Liver (tissue), 9 donors: ENCODE results near the gene REXO1. TPM values are rescaled to one million over a fixed set of nuclear protein-coding genes. Genes with fewer than 3 reads are reported as not detected.

Experiments
- DNase-seq: peaks from one replicate; pipeline ENCODE4 v3.0.0-alpha.2; 2017; ENCODE audit warnings: low spot score
- H3K27ac ChIP-seq, 2 donors: one replicate each; pipeline ENCODE4 v1.7.0; 2013; ENCODE audit warnings: inconsistent platforms in 2 of 2, low read length in 2 of 2, control low read depth in 1 of 2, low read depth in 1 of 2, mild to moderate bottlenecking in 1 of 2
- H3K27me3 ChIP-seq, 4 donors: one replicate each; pipeline versions ENCODE4 v1.6.1 to v1.7.0; 2013; ENCODE audit warnings: low read length in 3 of 4, inconsistent platforms in 1 of 4, mild to moderate bottlenecking in 1 of 4, moderate library complexity in 1 of 4; ENCODE audit not compliant: control insufficient read depth in 4 of 4, insufficient read depth in 4 of 4
- H3K36me3 ChIP-seq, 4 donors: one replicate each; pipeline versions ENCODE4 v1.6.1 to v1.7.0; 2013; ENCODE audit warnings: low read length in 3 of 4, mild to moderate bottlenecking in 3 of 4, low read depth in 1 of 4, moderate library complexity in 1 of 4; ENCODE audit not compliant: control insufficient read depth in 4 of 4, insufficient read depth in 3 of 4
- H3K4me1 ChIP-seq, 4 donors: one replicate each; pipeline versions ENCODE4 v1.6.1 to v1.7.0; 2013; ENCODE audit warnings: low read length in 3 of 4, mild to moderate bottlenecking in 3 of 4, moderate library complexity in 1 of 4; ENCODE audit not compliant: control insufficient read depth in 4 of 4, insufficient read depth in 4 of 4
- H3K4me3 ChIP-seq, 3 donors: one replicate each; pipeline versions ENCODE4 v1.6.1 to v1.7.0; 2013; ENCODE audit warnings: low read length in 3 of 3, control low read depth in 1 of 3, low read depth in 1 of 3, mild to moderate bottlenecking in 1 of 3
- H3K9ac ChIP-seq, 2 donors: one replicate each; pipeline ENCODE4 v1.7.0; 2013; ENCODE audit warnings: low read length in 2 of 2, mild to moderate bottlenecking in 2 of 2, moderate library complexity in 2 of 2, control low read depth in 1 of 2, low read depth in 1 of 2
- H3K9me3 ChIP-seq, 4 donors: one replicate each; pipeline versions ENCODE4 v1.6.1 to v1.7.0; 2013; ENCODE audit warnings: low read length in 3 of 4; ENCODE audit not compliant: control insufficient read depth in 4 of 4
- ATF3 ChIP-seq: IDR thresholded peaks from 2 replicates; pipeline ENCODE4 v1.6.1; 2016; ENCODE audit warnings: antibody characterized with exemption
- CTCF ChIP-seq: fragments of 150-350 bp; IDR thresholded peaks from 2 replicates; pipeline ENCODE4 v1.5.1; 2017; ENCODE audit warnings: improper control_type of control experiment, low read depth, low read length; ENCODE audit not compliant: missing input control
- EGR1 ChIP-seq, 2 donors: IDR thresholded peaks; 2 replicates each; pipeline ENCODE4 v1.6.1; 2016 to 2018; ENCODE audit warnings: antibody characterized with exemption in 2 of 2, low read depth in 2 of 2
- FOXA1 ChIP-seq: IDR thresholded peaks from 2 replicates; pipeline ENCODE4 v1.6.1; 2016; ENCODE audit warnings: antibody characterized with exemption
- FOXA2 ChIP-seq: IDR thresholded peaks from 2 replicates; pipeline ENCODE4 v1.6.1; 2016; ENCODE audit warnings: antibody characterized with exemption
- GABPA ChIP-seq, 2 donors: IDR thresholded peaks in 1 of 2; conservative IDR thresholded peaks in 1 of 2; 2 replicates each; pipeline ENCODE4 v1.6.1; 2016; ENCODE audit warnings: antibody characterized with exemption in 2 of 2, mild to moderate bottlenecking in 1 of 2, moderate library complexity in 1 of 2
- HNF4A ChIP-seq, 2 donors: conservative IDR thresholded peaks; 2 replicates each; pipeline ENCODE4 v1.6.1; 2016; ENCODE audit warnings: antibody characterized with exemption in 2 of 2, mild to moderate bottlenecking in 2 of 2
- HNF4G ChIP-seq: IDR thresholded peaks from 2 replicates; pipeline ENCODE4 v1.6.1; 2016; ENCODE audit warnings: antibody characterized with exemption
- JUND ChIP-seq, 2 donors: IDR thresholded peaks; 2 replicates each; pipeline ENCODE4 v1.6.1; 2016; ENCODE audit warnings: antibody characterized with exemption in 2 of 2
- MAX ChIP-seq: IDR thresholded peaks from 2 replicates; pipeline ENCODE4 v1.6.1; 2016; ENCODE audit warnings: antibody characterized with exemption
- NR2F2 ChIP-seq: IDR thresholded peaks from 2 replicates; pipeline ENCODE4 v1.6.1; 2016; ENCODE audit warnings: antibody characterized with exemption
- RAD21 ChIP-seq, 2 donors: IDR thresholded peaks; 2 replicates each; pipeline ENCODE4 v1.6.1; 2016; ENCODE audit warnings: antibody characterized with exemption in 2 of 2, mild to moderate bottlenecking in 2 of 2
- REST ChIP-seq: IDR thresholded peaks from 2 replicates; pipeline ENCODE4 v1.6.1; 2016; ENCODE audit warnings: antibody characterized with exemption, mild to moderate bottlenecking
- RXRA ChIP-seq, 2 donors: IDR thresholded peaks; 2 replicates each; pipeline ENCODE4 v1.6.1; 2017 to 2018; ENCODE audit warnings: antibody characterized with exemption in 2 of 2, mild to moderate bottlenecking in 1 of 2
- SP1 ChIP-seq: IDR thresholded peaks from 2 replicates; pipeline ENCODE4 v1.6.1; 2018; ENCODE audit warnings: antibody characterized with exemption, mild to moderate bottlenecking
- TAF1 ChIP-seq: conservative IDR thresholded peaks from 2 replicates; pipeline ENCODE4 v1.6.1; 2016; ENCODE audit warnings: antibody characterized with exemption, mild to moderate bottlenecking
- YY1 ChIP-seq: IDR thresholded peaks from 2 replicates; pipeline ENCODE4 v1.6.1; 2016; ENCODE audit warnings: antibody characterized with exemption, mild to moderate bottlenecking
- ZBTB33 ChIP-seq: IDR thresholded peaks from 2 replicates; pipeline ENCODE4 v1.6.1; 2016; ENCODE audit warnings: antibody characterized with exemption
- WGBS: extraction: QIAGEN DNeasy Blood & Tissue Kit; methylation state at CpG from one replicate; pipeline ENCODE4 v1.1.7; 2013; 5-methylcytosine and 5-hydroxymethylcytosine counted together
- polyA plus RNA-seq, 2 donors: library from polyadenylated mRNA; stranded (reverse) in 1 of 2; unstranded in 1 of 2; fragments of 200-250 nt in 1 of 2; fragments of >200 nt in 1 of 2; fragmentation: Nextera tagmentation in 1 of 2; extraction: Ambion mirVana in 1 of 2; gene quantifications; one replicate each; pipeline versions ENCODE4 v1.2.1 to v1.2.3, GENCODE V29; 2013 to 2015
- total RNA-seq, 2 donors: library from RNA; depleted of rRNA; stranded (reverse); fragments of >200 nt; gene quantifications; one replicate each; pipeline ENCODE4 v1.2.3, GENCODE V29; 2014
- donor health status: healthy.
- donor health status: healthy.
- donor health status: healthy.
- donor health status: healthy.
- donor health status: healthy.

REXO1 gene
- total and polyA plus RNA-seq, 4 donors: 2.0 to 11.5 (median 9.2) TPM

- WGBS: 83% methylated on average over 16 of the region's 16 CpGs
- no peak overlapping the region for H3K9ac ChIP-seq
- H3K27ac ChIP-seq: no peak overlapping the region
- no peaks in the 10 kb centered on the region for H3K27me3 ChIP-seq
- no peak for DNase-seq
- peaks cover 26 to 50% (median 37%) of the 10 kb centered on the region in 4 donors for H3K4me1 ChIP-seq
- peaks cover 0 to 2% (median 0%) of the 10 kb centered on the region in 4 donors for H3K36me3 ChIP-seq
- no peaks in the 10 kb centered on the region for H3K9me3 ChIP-seq
- no peak overlapping the region for H3K4me3 ChIP-seq
- TF ChIP-seq EGR1 (IDR thresholded peaks at IDR 0.05; ENCODE audit: low read depth in 2 of 2): no peak
- no peak for TF ChIP-seq CTCF
- TF ChIP-seq RXRA (IDR thresholded peaks at IDR 0.05): no peak
- no peak for TF ChIP-seq JUND (IDR thresholded peaks at IDR 0.05)
- no peak for TF ChIP-seq REST
- no peak for TF ChIP-seq RAD21 (IDR thresholded peaks at IDR 0.05)
- no peak for TF ChIP-seq YY1
- no peak for TF ChIP-seq MAX
- TF ChIP-seq ATF3: no peak
- TF ChIP-seq FOXA1: no peak
- no peak for TF ChIP-seq HNF4G
- no peak for TF ChIP-seq TAF1
These were observed 5.8 kb upstream of the REXO1 start for GRCh38 chr19:1854039-1854541.

- Histone ChIP-seq H3K4me3 (no peak overlapping the region), H3K27me3 (no peaks in the 10 kb centered on the region), H3K9ac (no peak overlapping the region), H3K36me3 (peaks cover 0 to 2% (median 0%) of the 10 kb centered on the region in 4 donors), H3K9me3 (no peaks in the 10 kb centered on the region), H3K27ac (no peak overlapping the region), H3K4me1 (peaks cover 24 to 44% (median 33%) of the 10 kb centered on the region in 4 donors)
- 27% methylated on average over 27 of the region's 27 CpGs for WGBS
- peak; percentile 96 for DNase-seq
- TF ChIP-seq FOXA1 (no peak), MAX (no peak), RXRA (IDR thresholded peaks at IDR 0.05) (peak in 1 of 2 donors; percentile 8), NR2F2 (no peak), HNF4A (conservative IDR thresholded peaks at IDR 0.05) (peak; percentile 25), HNF4G (no peak), TAF1 (no peak), RAD21 (IDR thresholded peaks at IDR 0.05) (peak; percentile 57 to 80), REST (no peak), EGR1 (IDR thresholded peaks at IDR 0.05; ENCODE audit: low read depth in 2 of 2) (no peak), SP1 (peak; percentile 32), GABPA (IDR thresholded peaks at IDR 0.05 in 1 of 2, conservative IDR thresholded peaks at IDR 0.05 in 1 of 2) (no peak), FOXA2 (no peak), YY1 (peak; percentile 28), JUND (IDR thresholded peaks at IDR 0.05) (no peak), ZBTB33 (no peak), ATF3 (no peak)
These were observed 5.2 kb upstream of the REXO1 start for GRCh38 chr19:1853295-1854038.
